ENCODE data around the gene C4orf50. TPM values are rescaled to one million over a fixed set of nuclear protein-coding genes. Genes with fewer than 3 reads are reported as not detected.

C4orf50 gene
- total RNA-seq, 1 experiment from 2014 or later: 0.17 TPM

GRCh38 chr4:5891563-5892322 is 126.5 kb downstream of the C4orf50 start:
- Histone ChIP-seq H2BK120ac (ENCODE audit: low read depth, low read length, poor library complexity, severe bottlenecking) (no peak overlapping the region), H3K27me3 (ENCODE audit: insufficient read depth, low read length) (peaks cover 18% of the 10 kb centered on the region; the same call in 1 of the 2 replicates), H3K9ac (ENCODE audit: extremely low read depth, insufficient read length, low read length) (no peak overlapping the region), H3K79me1 (ENCODE audit: insufficient read depth, low read depth, low read length, poor library complexity, severe bottlenecking) (no peaks in the 10 kb centered on the region), H4K91ac (ENCODE audit: insufficient read length, low read depth, low read length) (no peak overlapping the region), H2BK20ac (ENCODE audit: low read depth, low read length, poor library complexity, severe bottlenecking) (no peak overlapping the region), H4K20me1 (ENCODE audit: control insufficient read depth, insufficient read depth, insufficient read length) (no peaks in the 10 kb centered on the region), H3K23me2 (ENCODE audit: insufficient read length, low read depth, low read length, poor library complexity, severe bottlenecking) (peaks cover 20% of the 10 kb centered on the region), H3K56ac (ENCODE audit: insufficient read length, low read depth, low read length) (no peak overlapping the region), H2AK5ac (ENCODE audit: insufficient read length, low read length) (no peak overlapping the region), H2BK5ac (ENCODE audit: insufficient read length, low read length) (no peak overlapping the region), H3T11ph (ENCODE audit: low read length) (no peak overlapping the region), H2BK15ac (ENCODE audit: low read depth, low read length) (no peak overlapping the region), H3K4me1 (ENCODE audit: insufficient read depth, low read length) (peaks cover 2% of the 10 kb centered on the region; the same call in 1 of the 2 replicates), H4K5ac (ENCODE audit: insufficient read length, low read depth, low read length) (no peak overlapping the region), H3K4me2 (ENCODE audit: insufficient read depth, insufficient read length, low read length) (peak overlapping the region; percentile 82), H4K8ac (replicated peaks; ENCODE audit: insufficient read length, low read depth, low read length) (no peak overlapping the region), H3K27ac (ENCODE audit: insufficient read length, low read depth, low read length) (no peak overlapping the region), H2BK12ac (ENCODE audit: insufficient read length, low read depth, low read length) (no peak overlapping the region), H3K18ac (ENCODE audit: insufficient read length, low read depth, low read length) (no peak overlapping the region), H3K79me2 (ENCODE audit: insufficient read depth, low read length) (no peaks in the 10 kb centered on the region; the same call in 1 of the 2 replicates), H3K23ac (ENCODE audit: insufficient read length, low read depth, low read length) (no peak overlapping the region), H3K9me3 (ENCODE audit: control insufficient read depth, low read depth, low read length) (no peaks in the 10 kb centered on the region), H2AFZ (ENCODE audit: low read length) (no peak overlapping the region), H3K4ac (ENCODE audit: low read depth, low read length) (no peak overlapping the region), H3K14ac (ENCODE audit: insufficient read depth, low read length) (no peak overlapping the region)
- peak overlapping the region; percentile 68 to 84 for H3K4me3 Mint-ChIP-seq
- WGBS (ENCODE audit: extremely low coverage, insufficient read length, low lambda C conversion rate): no CpG with 5 or more reads among the region's 34 CpGs
- no peak overlapping the region for H3K27ac Mint-ChIP-seq
- H3K9me3 Mint-ChIP-seq: peaks cover under 1 to 11% of the 10 kb centered on the region in 2 experiments; a peak in 4 of 5 replicates
- DNase-seq: no peak
- H3K4me1 Mint-ChIP-seq: peaks cover 31 to 52% of the 10 kb centered on the region in 2 experiments
- no peak for TF ChIP-seq CTCF (conservative IDR thresholded peaks at IDR 0.05)
- peaks cover 72% of the 10 kb centered on the region for H3K27me3 Mint-ChIP-seq (ENCODE audit: low read depth)
- H3K36me3 Mint-ChIP-seq (ENCODE audit: insufficient read depth in 1 of 3, low read depth in 3 of 3): peaks cover 0 to 4% (median under 1%) of the 10 kb centered on the region in 3 experiments; a peak in 3 of 7 replicates

All from H9 (cell line).